DMS153 treated with DMSO at 0.1 percent for 48 hours (cell line): Measurements from ENCODE around the gene PNPLA2.

Source experiments
- DNase-seq: peaks from one replicate; lab custom pipeline; 2025; ENCODE audit not compliant: unreplicated experiment; lab: John Stamatoyannopoulos, UW

PNPLA2 gene

GRCh38 chr11:815675-816432, 2.9 kb upstream of the PNPLA2 start:
- no peak for DNase-seq

GRCh38 chr11:816433-816779, 2.3 kb upstream of the PNPLA2 start:
- DNase-seq, result no peak

- DNase-seq, result peak; percentile 34
Measured at GRCh38 chr11:819129-819931, 616 bp downstream of the PNPLA2 start.

GRCh38 chr11:819943-820649, 1.4 kb downstream of the PNPLA2 start:
- DNase-seq, result peak; percentile 54

GRCh38 chr11:820655-821511, 2.2 kb downstream of the PNPLA2 start:
- DNase-seq, result no peak

- DNase-seq, result no peak
Measured at GRCh38 chr11:821512-822371, 3.0 kb downstream of the PNPLA2 start.

- peak; percentile 23 for DNase-seq
Measured at GRCh38 chr11:823441-824291, 5.0 kb downstream of the PNPLA2 start.

- peak; percentile 83 for DNase-seq
Measured at GRCh38 chr11:824292-824880, 5.7 kb downstream of the PNPLA2 start.

- DNase-seq, result no peak
Measured at GRCh38 chr11:824942-825341, 6.2 kb downstream of the PNPLA2 start.

- no peak for DNase-seq
Measured at GRCh38 chr11:825366-826226, 6.9 kb downstream of the PNPLA2 start.

- DNase-seq, result no peak
Measured at GRCh38 chr11:826227-826621, 7.5 kb downstream of the PNPLA2 start.

- no peak for DNase-seq
Measured at GRCh38 chr11:826836-827145, 8.1 kb downstream of the PNPLA2 start.

- peak; percentile 22 for DNase-seq
Measured at GRCh38 chr11:827146-827896, 8.6 kb downstream of the PNPLA2 start.

- no peak for DNase-seq
Measured at GRCh38 chr11:827897-828192, 9.1 kb downstream of the PNPLA2 start, which contains the start of gene CRACR2B. CRACR2B (plus strand) TSS chr11:827919; CDS start chr11:828608, 689 bp downstream.

GRCh38 chr11:828506-829175, 9.9 kb downstream of the PNPLA2 start:
- DNase-seq, result no peak

- peak; percentile 36 for DNase-seq
Measured at GRCh38 chr11:829176-829846, 10.6 kb downstream of the PNPLA2 start.
